ENCODE measurements around the gene MAVS. TPM values are rescaled to one million over a fixed set of nuclear protein-coding genes. Genes with fewer than 3 reads are reported as not detected.

Gene MAVS
- total and polyA plus RNA-seq, 4 donors: 13.2 to 39.6 (median 20.9) TPM

GRCh38 chr20:3808544-3808943 is 38.1 kb upstream of the MAVS start:
- DNase-seq (no peak), ATAC-seq (ENCODE audit: insufficient read depth, low FRiP score) (no peak)
- Histone ChIP-seq H3K27me3 (ENCODE audit: control insufficient read depth in 3 of 3, insufficient read depth in 3 of 3, low read length in 2 of 3) (no peaks in the 10 kb centered on the region), H3K4me3 (no peak overlapping the region), H3K9me3 (ENCODE audit: control insufficient read depth in 4 of 4, insufficient read depth in 3 of 4, low read length in 3 of 4) (no peaks in the 10 kb centered on the region), H3K36me3 (ENCODE audit: control insufficient read depth in 4 of 4, insufficient read depth in 4 of 4, low read length in 4 of 4) (peaks cover 0 to 24% (median 13%) of the 10 kb centered on the region in 4 donors), H3K9ac (ENCODE audit: insufficient read depth in 1 of 2, low read length in 2 of 2) (peak overlapping the region in 1 of 2 donors; percentile 53), H3K27ac (ENCODE audit: low read depth in 1 of 2, low read length in 1 of 2) (peak overlapping the region; percentile 87 to 96), H3K4me1 (ENCODE audit: control insufficient read depth in 5 of 5, insufficient read depth in 5 of 5, low read length in 5 of 5) (peaks cover 9 to 62% (median 29%) of the 10 kb centered on the region in 5 donors)
- TF ChIP-seq CTCF (IDR thresholded peaks at IDR 0.05; ENCODE audit: control extremely low read depth, extremely low read depth): no peak
- WGBS, 2 donors: 75 to 86% methylated on average over 3 of the region's 3 CpGs

GRCh38 chr20:3811467-3812258 is 35.0 kb upstream of the MAVS start:
- Histone ChIP-seq H3K27ac (ENCODE audit: low read depth in 1 of 2, low read length in 1 of 2) (peak overlapping the region; percentile 82 to 94), H3K9me3 (ENCODE audit: control insufficient read depth in 4 of 4, insufficient read depth in 3 of 4, low read length in 3 of 4) (no peaks in the 10 kb centered on the region), H3K27me3 (ENCODE audit: control insufficient read depth in 3 of 3, insufficient read depth in 3 of 3, low read length in 2 of 3) (no peaks in the 10 kb centered on the region), H3K36me3 (ENCODE audit: control insufficient read depth in 4 of 4, insufficient read depth in 4 of 4, low read length in 4 of 4) (no peaks in the 10 kb centered on the region), H3K4me1 (ENCODE audit: control insufficient read depth in 5 of 5, insufficient read depth in 5 of 5, low read length in 5 of 5) (peaks cover 9 to 57% (median 25%) of the 10 kb centered on the region in 5 donors), H3K9ac (ENCODE audit: insufficient read depth in 1 of 2, low read length in 2 of 2) (peak overlapping the region in 1 of 2 donors; percentile 97), H3K4me3 (peak overlapping the region; percentile 37)
- peak; percentile 99 to 100 (median 99) for DNase-seq
- ATAC-seq (ENCODE audit: insufficient read depth, low FRiP score): peak; percentile 76
- TF ChIP-seq CTCF (IDR thresholded peaks at IDR 0.05; ENCODE audit: control extremely low read depth, extremely low read depth): no peak
- WGBS, 2 donors: 4 to 7% methylated on average over 20 of the region's 20 CpGs

GRCh38 chr20:3812259-3812681 is 34.4 kb upstream of the MAVS start:
- Histone ChIP-seq H3K9ac (ENCODE audit: insufficient read depth in 1 of 2, low read length in 2 of 2) (peak overlapping the region in 1 of 2 donors; percentile 20), H3K36me3 (ENCODE audit: control insufficient read depth in 4 of 4, insufficient read depth in 4 of 4, low read length in 4 of 4) (no peaks in the 10 kb centered on the region), H3K9me3 (ENCODE audit: control insufficient read depth in 4 of 4, insufficient read depth in 3 of 4, low read length in 3 of 4) (no peaks in the 10 kb centered on the region), H3K27ac (ENCODE audit: low read depth in 1 of 2, low read length in 1 of 2) (peak overlapping the region; percentile 75 to 94), H3K4me3 (no peak overlapping the region), H3K4me1 (ENCODE audit: control insufficient read depth in 5 of 5, insufficient read depth in 5 of 5, low read length in 5 of 5) (peaks cover 9 to 51% (median 20%) of the 10 kb centered on the region in 5 donors), H3K27me3 (ENCODE audit: control insufficient read depth in 3 of 3, insufficient read depth in 3 of 3, low read length in 2 of 3) (no peaks in the 10 kb centered on the region)
- WGBS, 2 donors: 88 to 90% methylated on average over 8 to 9 of the region's 9 CpGs
- TF ChIP-seq CTCF (IDR thresholded peaks at IDR 0.05; ENCODE audit: control extremely low read depth, extremely low read depth): no peak
- ATAC-seq (ENCODE audit: insufficient read depth, low FRiP score) (no peak), DNase-seq (no peak)
